BLaER1 treated with 17β-estradiol and CSF1 and Interleukin-3, amounts not matched to agents 10 nM and 100 nM (cell line): Measurements from ENCODE around the gene KCNQ1OT1.
A peak's percentile ranks its signal among the peaks of the same experiment; 100 is the strongest.

Experiments
- H3K27ac ChIP-seq, 11 experiments: shearing (Covaris generic); formaldehyde crosslinking; 2 replicates each; pipeline ENCODE4 v1.8.1; 2022
- H3K27me3 ChIP-seq, 11 experiments: shearing (Covaris generic); formaldehyde crosslinking; 2 replicates each; pipeline ENCODE4 v1.8.1; 2022
- H3K36me3 ChIP-seq, 11 experiments: shearing (Covaris generic); formaldehyde crosslinking; 2 replicates each; pipeline ENCODE4 v1.8.1; 2022
- H3K4me1 ChIP-seq, 10 experiments: shearing (Covaris generic); formaldehyde crosslinking; 2 replicates each; pipeline ENCODE4 v1.8.1; 2022
- H3K4me2 ChIP-seq, 11 experiments: shearing (Covaris generic); formaldehyde crosslinking; 2 replicates each; pipeline ENCODE4 v1.8.1; 2022
- H3K4me3 ChIP-seq, 10 experiments: shearing (Covaris generic); formaldehyde crosslinking; 2 replicates each; pipeline ENCODE4 v1.8.1; 2022
- H3K9ac ChIP-seq, 11 experiments: shearing (Covaris generic); formaldehyde crosslinking; 2 replicates each; pipeline ENCODE4 v1.8.1; 2022
- H3K9me3 ChIP-seq, 11 experiments: shearing (Covaris generic); formaldehyde crosslinking; replicated peaks in 1 of 11; 2 replicates each; pipeline ENCODE4 v1.8.1; 2022
- H4K20me1 ChIP-seq, 11 experiments: shearing (Covaris generic); formaldehyde crosslinking; 2 replicates each; pipeline ENCODE4 v1.8.1; 2022
- Cebpa-rat ChIP-seq, 11 experiments: shearing (Covaris generic); IDR thresholded peaks; 2 replicates each; pipeline ENCODE4 v1.8.1; 2022

KCNQ1OT1 gene

GRCh38 chr11:2699531-2700414 is at the start of gene KCNQ1OT1:
KCNQ1OT1 (minus strand) TSS chr11:2699994.
- H3K4me1 ChIP-seq = peaks cover 63 to 82% (median 76%) of the 10 kb centered on the region in 10 experiments
- H3K27ac ChIP-seq = peak within 1 kb of the TSS; percentile 79 to 94 (median 90)
- peak within 1 kb of the TSS; percentile 65 to 80 (median 76) for H3K4me3 ChIP-seq
- peaks cover 13 to 23% (median 20%) of the 10 kb centered on the region in 11 experiments; a peak in 21 of 22 replicates for H3K9me3 ChIP-seq
- H3K27me3 ChIP-seq = peaks cover 0 to 11% (median 0%) of the 10 kb centered on the region in 11 experiments; a peak in 1 of 22 replicates
- peak within 1 kb of the TSS; percentile 84 to 90 (median 88) for H3K9ac ChIP-seq
- 0 out of 22 replicates have a peak, but pooled peaks cover 0 to 7% (median 0%) of the 10 kb centered on the region in 11 experiments for H3K36me3 ChIP-seq
- no peak for TF ChIP-seq Cebpa-rat (IDR thresholded peaks at IDR 0.05)
- peaks cover 11 to 49% (median 46%) of the 10 kb centered on the region in 11 experiments; a peak in 20 of 22 replicates for H4K20me1 ChIP-seq
- H3K4me2 ChIP-seq = peak within 1 kb of the TSS; percentile 84 to 97 (median 87)

GRCh38 chr11:2748814-2749554 is 49.2 kb upstream of the KCNQ1OT1 start:
- TF ChIP-seq Cebpa-rat (IDR thresholded peaks at IDR 0.05) = no peak
- Histone ChIP-seq H4K20me1 (no peaks in the 10 kb centered on the region), H3K36me3 (no peaks in the 10 kb centered on the region), H3K9me3 (peaks cover 0 to 6% (median 2%) of the 10 kb centered on the region in 11 experiments; a peak in 9 of 22 replicates), H3K27me3 (no peaks in the 10 kb centered on the region), H3K4me3 (no peak overlapping the region), H3K4me2 (no peak overlapping the region), H3K27ac (no peak overlapping the region), H3K4me1 (peaks cover 0 to 15% (median 1%) of the 10 kb centered on the region in 10 experiments; a peak in 8 of 20 replicates), H3K9ac (no peak overlapping the region)

GRCh38 chr11:2748061-2748813 is 48.4 kb upstream of the KCNQ1OT1 start:
- Histone ChIP-seq H3K27ac (no peak overlapping the region), H3K27me3 (no peaks in the 10 kb centered on the region), H3K9me3 (no peaks in the 10 kb centered on the region), H3K4me3 (no peak overlapping the region), H3K36me3 (no peaks in the 10 kb centered on the region), H4K20me1 (no peaks in the 10 kb centered on the region), H3K4me2 (no peak overlapping the region), H3K4me1 (peaks cover 0 to 12% (median 1%) of the 10 kb centered on the region in 10 experiments; a peak in 8 of 20 replicates), H3K9ac (no peak overlapping the region)
- TF ChIP-seq Cebpa-rat (IDR thresholded peaks at IDR 0.05) = no peak

- Histone ChIP-seq H4K20me1 (no peaks in the 10 kb centered on the region), H3K9ac (no peak overlapping the region), H3K27me3 (no peaks in the 10 kb centered on the region), H3K27ac (no peak overlapping the region), H3K9me3 (no peaks in the 10 kb centered on the region), H3K4me3 (no peak overlapping the region), H3K4me2 (no peak overlapping the region), H3K4me1 (peaks cover 0 to 4% (median under 1%) of the 10 kb centered on the region in 10 experiments; a peak in 5 of 20 replicates), H3K36me3 (no peaks in the 10 kb centered on the region)
- TF ChIP-seq Cebpa-rat (IDR thresholded peaks at IDR 0.05) = no peak
Observed at GRCh38 chr11:2747248-2748027, 47.6 kb upstream of the KCNQ1OT1 start.

- Histone ChIP-seq H3K4me3 (no peak overlapping the region), H4K20me1 (no peaks in the 10 kb centered on the region), H3K9me3 (no peaks in the 10 kb centered on the region), H3K4me1 (peaks cover 0 to 7% (median 1%) of the 10 kb centered on the region in 10 experiments; a peak in 11 of 20 replicates), H3K27ac (no peak overlapping the region), H3K36me3 (no peaks in the 10 kb centered on the region), H3K4me2 (no peak overlapping the region), H3K9ac (no peak overlapping the region), H3K27me3 (no peaks in the 10 kb centered on the region)
- TF ChIP-seq Cebpa-rat (IDR thresholded peaks at IDR 0.05) = no peak
Observed at GRCh38 chr11:2746401-2747247, 46.8 kb upstream of the KCNQ1OT1 start.

- H3K4me2 ChIP-seq = no peak overlapping the region
- H4K20me1 ChIP-seq = no peaks in the 10 kb centered on the region; a peak in 1 of 22 replicates
- peaks cover 0 to 17% (median 12%) of the 10 kb centered on the region in 10 experiments; a peak in 16 of 20 replicates for H3K4me1 ChIP-seq
- H3K9me3 ChIP-seq = no peaks in the 10 kb centered on the region
- H3K9ac ChIP-seq = no peak overlapping the region
- no peak overlapping the region for H3K27ac ChIP-seq
- no peaks in the 10 kb centered on the region for H3K27me3 ChIP-seq
- TF ChIP-seq Cebpa-rat (IDR thresholded peaks at IDR 0.05) = no peak
- H3K36me3 ChIP-seq = no peaks in the 10 kb centered on the region
- no peak overlapping the region for H3K4me3 ChIP-seq
Observed at GRCh38 chr11:2745511-2745910, 45.7 kb upstream of the KCNQ1OT1 start.

- Histone ChIP-seq H3K27me3 (no peaks in the 10 kb centered on the region), H3K27ac (no peak overlapping the region), H3K9me3 (no peaks in the 10 kb centered on the region), H3K36me3 (no peaks in the 10 kb centered on the region), H3K4me1 (peaks cover 0 to 30% (median 26%) of the 10 kb centered on the region in 10 experiments; a peak in 17 of 20 replicates), H3K4me2 (no peak overlapping the region), H3K9ac (no peak overlapping the region), H4K20me1 (no peaks in the 10 kb centered on the region; a peak in 1 of 22 replicates), H3K4me3 (no peak overlapping the region)
- no peak for TF ChIP-seq Cebpa-rat (IDR thresholded peaks at IDR 0.05)
Observed at GRCh38 chr11:2744166-2744565, 44.4 kb upstream of the KCNQ1OT1 start.
